Astrocyte of the cerebellum (primary cell): ENCODE data around the gene IFT122.
"Not testable (repeated sequence)": the region's sequence is repeated elsewhere in the genome, so short reads cannot be mapped to it uniquely, and the experiment has no call there.

Experiments used
- DNase-seq: peaks from one replicate; pipeline ENCODE4 v3.0.0-alpha.2; 2011; ENCODE audit warnings: low read depth
- H3K4me3 ChIP-seq: 2 replicates; pipeline ENCODE4 v1.5.1; 2011; ENCODE audit warnings: mild to moderate bottlenecking, low read depth, low read length, moderate library complexity
- CTCF ChIP-seq: IDR thresholded peaks from 2 replicates; pipeline ENCODE4 v1.5.1; 2012; ENCODE audit warnings: low read length, low read depth, moderate library complexity, mild to moderate bottlenecking; ENCODE audit errors: missing control alignments
- in situ Hi-C: cut with HindIII; loops from 2 replicates; pipeline ENCODE4 v1.10.0; 2017; ENCODE audit warnings: low sequenced_read_pairs

The IFT122 gene

GRCh38 chr3:129476586-129476985, 36.6 kb downstream of the IFT122 start:
- no peak for DNase-seq
- H3K4me3 ChIP-seq: no peak overlapping the region
- TF ChIP-seq CTCF: no peak
- in situ Hi-C loops: no loop called here

GRCh38 chr3:129481225-129481765, 41.3 kb downstream of the IFT122 start:
- in situ Hi-C loops, H3K4me3 ChIP-seq, DNase-seq: not testable (repeated sequence)

GRCh38 chr3:129481766-129482332, 41.8 kb downstream of the IFT122 start:
- no peak for TF ChIP-seq CTCF
- H3K4me3 ChIP-seq: no peak overlapping the region
- DNase-seq: no peak
- in situ Hi-C loops: no loop called here

DNA sequence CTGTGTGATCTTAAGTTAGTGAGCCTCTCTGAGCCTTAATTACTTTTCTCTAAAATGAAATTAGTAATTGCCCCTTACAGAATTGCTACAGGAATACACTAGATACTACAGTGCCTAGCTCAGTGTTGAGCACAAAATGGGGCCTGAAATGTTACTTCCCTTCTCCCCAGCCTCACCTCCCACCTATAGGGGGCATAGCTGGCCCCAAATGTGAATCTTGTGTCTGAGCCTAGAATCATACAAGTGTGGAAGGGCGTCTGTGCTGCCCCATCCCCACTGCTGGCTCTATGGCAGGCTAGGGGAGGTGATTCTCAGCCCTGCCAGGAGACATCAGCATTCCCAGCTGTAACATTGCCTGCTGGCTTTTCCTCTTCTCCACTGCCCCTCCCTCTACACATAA, 42.7 kb downstream of the IFT122 start:
- in situ Hi-C loops: no loop called here
- H3K4me3 ChIP-seq: no peak overlapping the region
- TF ChIP-seq CTCF: no peak
- no peak for DNase-seq

- in situ Hi-C loops: no loop called here
- DNase-seq: no peak
- no peak overlapping the region for H3K4me3 ChIP-seq
- TF ChIP-seq CTCF: no peak
These were observed 43.8 kb downstream of the IFT122 start for GRCh38 chr3:129483870-129484269.

- H3K4me3 ChIP-seq, in situ Hi-C loops, DNase-seq: not testable (repeated sequence)
These were observed 45.1 kb downstream of the IFT122 start for GRCh38 chr3:129485146-129485545.

DNA sequence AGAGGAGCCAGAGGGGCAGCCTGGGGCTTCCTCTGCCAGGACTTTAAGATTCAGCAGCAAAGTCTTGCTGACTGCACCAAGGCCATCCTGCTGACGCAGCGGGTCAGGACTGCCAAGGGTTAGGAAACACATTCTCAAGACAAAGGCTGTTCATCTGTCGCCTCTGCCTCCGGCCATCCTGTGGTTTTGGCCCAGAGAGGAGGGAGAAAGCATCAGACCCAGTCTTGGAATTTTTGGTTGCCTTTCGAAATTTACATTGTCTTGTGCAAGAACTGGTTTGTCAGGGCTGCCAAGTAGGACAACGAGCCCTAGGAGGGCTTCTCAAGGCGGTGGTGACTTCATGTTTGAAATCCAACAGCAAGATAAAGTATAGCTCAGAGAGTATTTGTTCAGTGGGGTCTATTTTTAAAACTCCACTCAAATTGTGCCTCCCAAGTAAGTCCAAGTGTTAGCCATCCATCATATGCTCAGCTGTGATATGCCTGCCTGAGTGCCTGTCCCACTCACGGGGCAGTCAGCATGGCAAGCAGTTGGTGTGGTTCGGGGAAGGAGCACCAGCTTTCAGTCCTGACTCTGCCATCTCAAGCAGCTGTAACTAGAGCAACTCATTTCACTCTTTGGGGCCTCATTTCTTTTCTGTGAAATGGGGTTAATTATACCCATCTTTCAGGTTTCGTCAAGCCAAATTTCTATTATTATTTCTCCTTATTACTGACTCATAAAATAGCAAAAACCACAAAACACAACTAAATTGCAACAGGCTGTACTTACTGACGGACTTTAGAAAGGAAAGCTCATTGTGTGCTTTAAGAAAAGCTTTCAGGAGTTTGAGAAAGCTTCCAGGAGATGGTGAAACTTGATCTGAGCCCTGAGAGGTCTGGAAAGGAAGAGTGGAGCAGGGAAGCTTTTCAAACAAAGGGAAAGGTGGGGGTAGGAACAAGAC, 46.0 kb downstream of the IFT122 start:
- H3K4me3 ChIP-seq: no peak overlapping the region
- peak; percentile 93 for DNase-seq
- no peak for TF ChIP-seq CTCF
- in situ Hi-C loops: no loop called here
